Measurements from ENCODE around the gene BACH1.

The BACH1 gene

DNA sequence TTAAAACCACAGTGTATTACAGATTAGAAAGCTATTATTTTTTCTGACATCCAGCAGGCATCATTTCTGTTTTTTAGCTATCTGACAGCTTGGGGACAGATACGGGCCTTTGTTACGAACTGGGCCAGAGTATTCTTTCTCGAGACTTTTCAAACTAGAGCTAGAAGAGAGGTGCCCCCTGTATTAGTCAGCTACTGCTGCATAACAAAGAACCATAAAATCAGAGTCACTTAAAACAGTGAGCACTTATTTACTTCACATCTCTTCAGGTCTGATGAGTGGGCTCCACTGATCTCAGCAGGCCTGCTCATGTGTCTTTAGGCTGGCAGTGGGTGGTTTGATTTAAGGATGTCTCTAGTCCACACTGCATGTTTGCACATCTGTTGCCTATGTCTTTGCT, 67.8 kb downstream of the BACH1 start:
- TF ChIP-seq, protein P1, sequence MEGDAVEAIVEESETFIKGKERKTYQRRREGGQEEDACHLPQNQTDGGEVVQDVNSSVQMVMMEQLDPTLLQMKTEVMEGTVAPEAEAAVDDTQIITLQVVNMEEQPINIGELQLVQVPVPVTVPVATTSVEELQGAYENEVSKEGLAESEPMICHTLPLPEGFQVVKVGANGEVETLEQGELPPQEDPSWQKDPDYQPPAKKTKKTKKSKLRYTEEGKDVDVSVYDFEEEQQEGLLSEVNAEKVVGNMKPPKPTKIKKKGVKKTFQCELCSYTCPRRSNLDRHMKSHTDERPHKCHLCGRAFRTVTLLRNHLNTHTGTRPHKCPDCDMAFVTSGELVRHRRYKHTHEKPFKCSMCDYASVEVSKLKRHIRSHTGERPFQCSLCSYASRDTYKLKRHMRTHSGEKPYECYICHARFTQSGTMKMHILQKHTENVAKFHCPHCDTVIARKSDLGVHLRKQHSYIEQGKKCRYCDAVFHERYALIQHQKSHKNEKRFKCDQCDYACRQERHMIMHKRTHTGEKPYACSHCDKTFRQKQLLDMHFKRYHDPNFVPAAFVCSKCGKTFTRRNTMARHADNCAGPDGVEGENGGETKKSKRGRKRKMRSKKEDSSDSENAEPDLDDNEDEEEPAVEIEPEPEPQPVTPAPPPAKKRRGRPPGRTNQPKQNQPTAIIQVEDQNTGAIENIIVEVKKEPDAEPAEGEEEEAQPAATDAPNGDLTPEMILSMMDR (IDR thresholded peaks at IDR 0.05; ENCODE audit: insufficient read depth, low read depth, low read length, missing control alignments), result no peak
- DNase-seq (ENCODE audit: low read depth), result no peak
- no peak overlapping the region for H3K4me3 ChIP-seq (ENCODE audit: low read length)

DNA sequence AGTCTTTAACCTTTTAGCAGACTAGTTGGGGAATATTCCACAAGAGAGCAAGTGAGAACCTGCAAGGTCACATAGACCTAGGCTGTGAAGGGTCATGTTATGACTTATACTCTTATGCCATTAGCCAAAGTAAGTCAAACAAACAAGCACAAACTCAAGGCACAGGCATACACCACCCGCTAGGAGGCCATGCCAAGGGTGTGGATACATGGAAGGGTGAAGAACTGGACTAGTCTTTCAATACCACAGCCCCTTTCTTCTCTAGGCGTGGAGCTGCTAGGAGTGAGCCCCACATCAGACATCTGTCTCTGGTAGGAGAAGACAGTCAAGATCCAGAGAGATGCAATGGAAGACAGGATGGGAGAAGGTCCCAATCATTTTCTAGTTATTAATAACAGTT, 68.6 kb downstream of the BACH1 start:
- H3K4me3 ChIP-seq (ENCODE audit: low read length), result no peak overlapping the region
- no peak for DNase-seq (ENCODE audit: low read depth)
- TF ChIP-seq, protein P1 (IDR thresholded peaks at IDR 0.05; ENCODE audit: insufficient read depth, low read depth, low read length, missing control alignments), result no peak

DNA sequence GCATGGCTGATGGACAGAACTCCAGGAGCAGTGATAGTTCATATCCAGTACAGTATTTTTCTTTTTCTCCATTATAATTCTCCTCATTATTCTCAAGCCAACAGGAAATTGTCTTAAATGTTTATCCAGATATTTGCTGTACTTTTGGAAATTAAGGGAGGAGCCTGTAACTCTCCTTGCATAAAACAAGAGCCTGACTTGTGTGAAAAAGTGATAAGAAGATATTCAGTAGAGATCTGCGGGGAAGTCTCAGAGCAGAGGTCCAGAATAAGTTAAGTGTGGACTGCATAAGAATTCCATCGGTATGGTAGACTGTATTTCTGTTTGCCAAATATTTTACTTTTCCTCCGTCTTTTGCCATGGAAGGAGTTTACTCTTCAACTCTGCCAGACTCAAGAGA, 70.2 kb downstream of the BACH1 start:
- H3K4me3 ChIP-seq (ENCODE audit: low read length), result no peak overlapping the region
- TF ChIP-seq, protein P1 (IDR thresholded peaks at IDR 0.05; ENCODE audit: insufficient read depth, low read depth, low read length, missing control alignments), result no peak
- no peak for DNase-seq (ENCODE audit: low read depth)

DNA sequence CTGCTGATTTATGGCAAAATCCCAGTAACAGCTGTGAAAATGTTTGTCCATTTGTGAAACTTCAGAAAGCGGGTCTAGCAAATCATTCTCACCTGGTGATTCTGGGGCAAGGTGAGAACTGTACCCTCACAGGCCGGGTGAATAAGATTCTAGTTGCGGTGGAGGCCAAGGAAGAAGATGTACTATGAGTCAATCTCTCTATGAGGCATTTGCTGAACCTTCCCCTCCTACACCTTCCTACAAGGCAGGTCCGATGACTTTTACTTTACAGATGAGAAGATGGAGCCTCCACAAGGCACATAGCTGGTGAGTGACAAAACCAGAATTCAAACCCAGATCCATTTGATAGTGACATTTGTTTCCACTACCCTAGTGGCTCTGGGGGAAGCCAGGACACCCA, 72.7 kb downstream of the BACH1 start:
- no peak overlapping the region for H3K4me3 ChIP-seq (ENCODE audit: low read length)
- TF ChIP-seq, protein P1 (IDR thresholded peaks at IDR 0.05; ENCODE audit: insufficient read depth, low read depth, low read length, missing control alignments), result no peak
- DNase-seq (ENCODE audit: low read depth), result peak; percentile 48

DNA sequence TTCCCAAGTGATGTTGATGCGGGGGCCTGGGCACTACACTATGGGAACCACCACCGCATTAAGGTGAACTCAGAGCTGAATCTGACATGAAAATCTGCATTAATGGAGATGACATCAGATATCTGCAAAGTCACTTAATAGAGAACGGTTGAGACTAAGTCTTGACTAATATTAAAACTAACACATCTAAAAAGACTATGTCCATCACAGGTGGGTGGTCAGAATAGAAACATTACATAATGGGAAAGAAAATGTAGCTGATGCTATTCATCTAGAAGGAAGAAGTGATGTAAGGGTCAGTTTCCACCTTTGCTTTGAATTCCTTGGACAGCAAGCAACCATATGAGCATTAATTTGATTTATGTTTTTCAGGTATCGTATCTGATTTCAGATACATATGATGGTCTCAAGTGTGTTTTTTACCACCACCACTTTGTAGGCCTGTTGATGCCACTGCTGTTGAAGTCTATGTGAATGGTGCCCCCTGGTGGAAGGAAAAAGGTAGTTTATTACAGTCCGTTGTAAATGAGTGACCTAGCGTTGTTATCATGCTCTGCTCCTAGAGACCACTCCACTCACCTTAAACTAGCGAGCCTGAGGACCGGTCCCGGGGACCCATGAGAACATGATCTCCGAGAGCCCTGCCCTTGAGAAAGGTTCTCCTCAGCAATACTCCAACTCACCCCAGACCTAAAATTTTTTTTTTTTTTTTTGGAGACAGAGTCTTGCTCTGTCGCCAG, 73.5 kb downstream of the BACH1 start:
- TF ChIP-seq, protein P1 (IDR thresholded peaks at IDR 0.05; ENCODE audit: insufficient read depth, low read depth, low read length, missing control alignments), result peak; percentile 70
- no peak overlapping the region for H3K4me3 ChIP-seq (ENCODE audit: low read length)
- peak; percentile 82 for DNase-seq (ENCODE audit: low read depth)

DNA sequence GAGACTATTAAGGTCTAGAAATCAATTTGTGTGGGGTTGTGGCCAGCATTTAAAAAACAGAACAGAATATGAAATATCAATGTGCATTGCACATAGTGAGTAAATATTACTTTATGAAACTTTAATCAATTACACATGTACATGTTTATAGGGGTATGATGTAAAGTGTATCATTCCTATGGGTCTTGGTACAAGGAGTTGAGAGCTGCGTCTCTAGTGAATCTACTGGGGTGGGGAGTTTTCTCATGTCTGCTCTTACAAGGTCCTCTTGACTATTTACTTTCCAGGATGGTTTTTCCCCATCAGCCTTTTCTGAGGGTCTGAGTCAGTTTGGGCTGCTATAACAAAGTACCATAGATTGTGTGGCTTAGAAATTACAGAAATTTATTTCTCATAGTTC, 75.8 kb downstream of the BACH1 start:
- no peak overlapping the region for H3K4me3 ChIP-seq (ENCODE audit: low read length)
- TF ChIP-seq, protein P1 (IDR thresholded peaks at IDR 0.05; ENCODE audit: insufficient read depth, low read depth, low read length, missing control alignments), result no peak
- DNase-seq (ENCODE audit: low read depth), result no peak

DNA sequence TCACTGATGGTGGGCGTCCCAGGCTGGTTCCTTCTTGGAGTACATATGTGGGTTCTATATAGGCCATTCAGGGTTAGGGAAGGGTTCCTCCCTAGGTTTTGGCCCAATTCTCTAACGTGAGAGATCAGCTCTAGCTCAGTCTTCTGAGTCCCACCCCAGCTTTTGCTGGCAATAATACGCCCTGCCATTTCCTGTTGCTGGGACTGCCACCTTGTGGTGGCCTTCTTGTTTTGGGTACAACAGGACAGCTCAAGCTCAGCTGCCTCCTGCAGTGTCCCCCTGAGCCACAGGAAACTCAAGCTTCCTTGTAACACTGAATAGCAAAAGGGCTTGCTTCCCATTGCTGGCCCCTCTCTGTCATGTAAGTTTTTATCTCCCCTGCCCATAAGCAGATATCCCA, 77.8 kb downstream of the BACH1 start:
- DNase-seq (ENCODE audit: low read depth), result peak; percentile 32
- TF ChIP-seq, protein P1 (IDR thresholded peaks at IDR 0.05; ENCODE audit: insufficient read depth, low read depth, low read length, missing control alignments), result peak; percentile 39
- no peak overlapping the region for H3K4me3 ChIP-seq (ENCODE audit: low read length)

Measured in epithelial cell of esophagus (primary cell).